Stimulated activated CD4-positive, alpha-beta T cell treated with anti-CD3 and anti-CD28 coated beads, Interleukin-15, amount 100 ng/mL, for 1 hour (primary cell): ENCODE data around the gene CNNM1.

ENCODE experiments used
- DNase-seq, 2 donors: peaks; one replicate each; pipeline ENCODE4 v3.0.0-alpha.2; 2020; ENCODE audit warnings: low read depth in 1 of 2, low spot score in 1 of 2

CNNM1 gene

GRCh38 chr10:99337311-99337811 lies 8.2 kb downstream of the CNNM1 start:
- DNase-seq, result no peak

- no peak for DNase-seq
Measured at GRCh38 chr10:99337901-99338300, 8.7 kb downstream of the CNNM1 start.

GRCh38 chr10:99339077-99339476 lies 9.9 kb downstream of the CNNM1 start:
- DNase-seq, result no peak

- no peak for DNase-seq
Measured at GRCh38 chr10:99339563-99340047, 10.4 kb downstream of the CNNM1 start.

GRCh38 chr10:99340650-99341049 lies 11.5 kb downstream of the CNNM1 start:
- DNase-seq, result no peak

- no peak for DNase-seq
Measured at GRCh38 chr10:99341248-99341647, 12.1 kb downstream of the CNNM1 start.

- DNase-seq, result no peak
Measured at GRCh38 chr10:99341860-99342490, 12.8 kb downstream of the CNNM1 start.

- DNase-seq, result no peak
Measured at GRCh38 chr10:99343262-99343661, 14.1 kb downstream of the CNNM1 start.

- no peak for DNase-seq
Measured at GRCh38 chr10:99344715-99345114, 15.6 kb downstream of the CNNM1 start.

- DNase-seq, result no peak
Measured at GRCh38 chr10:99345350-99345749, 16.2 kb downstream of the CNNM1 start.

- no peak for DNase-seq
Measured at GRCh38 chr10:99346247-99346646, 17.1 kb downstream of the CNNM1 start.

GRCh38 chr10:99347672-99348071 lies 18.5 kb downstream of the CNNM1 start:
- no peak for DNase-seq

- DNase-seq, result no peak
Measured at GRCh38 chr10:99353182-99353581, 24.0 kb downstream of the CNNM1 start.

- DNase-seq, result no peak
Measured at GRCh38 chr10:99357691-99358090, 28.5 kb downstream of the CNNM1 start.

GRCh38 chr10:99358101-99358500 lies 28.9 kb downstream of the CNNM1 start:
- no peak for DNase-seq

GRCh38 chr10:99360934-99361333 lies 31.8 kb downstream of the CNNM1 start:
- DNase-seq, result no peak

GRCh38 chr10:99364125-99364524 lies 35.0 kb downstream of the CNNM1 start:
- no peak for DNase-seq

- DNase-seq, result no peak
Measured at GRCh38 chr10:99365311-99365710, 36.2 kb downstream of the CNNM1 start.

- no peak for DNase-seq
Measured at GRCh38 chr10:99365736-99366135, 36.6 kb downstream of the CNNM1 start.

- no peak for DNase-seq
Measured at GRCh38 chr10:99366666-99367065, 37.5 kb downstream of the CNNM1 start.

- DNase-seq, result no peak
Measured at GRCh38 chr10:99368646-99369045, 39.5 kb downstream of the CNNM1 start.

- DNase-seq, result no peak
Measured at GRCh38 chr10:99369126-99369525, 40.0 kb downstream of the CNNM1 start.

GRCh38 chr10:99369551-99369950 lies 40.4 kb downstream of the CNNM1 start:
- no peak for DNase-seq
